Measurements from ENCODE around the gene FGF3. TPM values are rescaled to one million over a fixed set of nuclear protein-coding genes. Genes with fewer than 3 reads are reported as not detected.

The FGF3 gene
- total RNA-seq, 1 donor: not detected

GRCh38 chr11:69812946-69813345, 6.3 kb downstream of the FGF3 start:
- no peak overlapping the region for H3K4me3 ChIP-seq (ENCODE audit: low read depth, low read length)
- DNase-seq (ENCODE audit: low read depth): no peak
- TF ChIP-seq CTCF (IDR thresholded peaks at IDR 0.05; ENCODE audit: insufficient read depth, low read length): no peak

GRCh38 chr11:69812256-69812655, 7.0 kb downstream of the FGF3 start:
- no peak for TF ChIP-seq CTCF (IDR thresholded peaks at IDR 0.05; ENCODE audit: insufficient read depth, low read length)
- H3K4me3 ChIP-seq (ENCODE audit: low read depth, low read length): no peak overlapping the region
- no peak for DNase-seq (ENCODE audit: low read depth)

GRCh38 chr11:69811431-69811830, 7.8 kb downstream of the FGF3 start:
- H3K4me3 ChIP-seq (ENCODE audit: low read depth, low read length): no peak overlapping the region
- no peak for DNase-seq (ENCODE audit: low read depth)
- TF ChIP-seq CTCF (IDR thresholded peaks at IDR 0.05; ENCODE audit: insufficient read depth, low read length): no peak

- no peak overlapping the region for H3K4me3 ChIP-seq (ENCODE audit: low read depth, low read length)
- no peak for DNase-seq (ENCODE audit: low read depth)
- TF ChIP-seq CTCF (IDR thresholded peaks at IDR 0.05; ENCODE audit: insufficient read depth, low read length): no peak
Observed at GRCh38 chr11:69810289-69811118, 8.7 kb downstream of the FGF3 start.

- TF ChIP-seq CTCF (IDR thresholded peaks at IDR 0.05; ENCODE audit: insufficient read depth, low read length): no peak
- H3K4me3 ChIP-seq (ENCODE audit: low read depth, low read length): no peak overlapping the region
- peak; percentile 34 for DNase-seq (ENCODE audit: low read depth)
Observed at GRCh38 chr11:69808667-69809086, 10.5 kb downstream of the FGF3 start.

GRCh38 chr11:69807106-69807815, 12.0 kb downstream of the FGF3 start:
- no peak for TF ChIP-seq CTCF (IDR thresholded peaks at IDR 0.05; ENCODE audit: insufficient read depth, low read length)
- no peak overlapping the region for H3K4me3 ChIP-seq (ENCODE audit: low read depth, low read length)
- peak; percentile 12 for DNase-seq (ENCODE audit: low read depth)
